NB4 (cell line): ENCODE results near the gene SLC4A1.

Experiments
- MYC ChIP-seq: IDR thresholded peaks from 2 replicates; pipeline ENCODE4 v1.6.1; 2011; ENCODE audit warnings: low read depth, low read length
- POLR2A ChIP-seq: IDR thresholded peaks from 2 replicates; pipeline ENCODE4 v1.6.1; 2011; ENCODE audit warnings: mild to moderate bottlenecking; ENCODE audit not compliant: insufficient read length; ENCODE audit errors: extremely low read depth
- TF ChIP-seq, protein P1 (sequence below): IDR thresholded peaks from one replicate; pipeline ENCODE4 v1.5.1; 2012; ENCODE audit warnings: low read depth, low read length
- TF ChIP-seq, protein P2 (sequence below): IDR thresholded peaks from 2 replicates; pipeline ENCODE4 v1.6.1; 2011; ENCODE audit warnings: low read depth, low read length

DNA sequence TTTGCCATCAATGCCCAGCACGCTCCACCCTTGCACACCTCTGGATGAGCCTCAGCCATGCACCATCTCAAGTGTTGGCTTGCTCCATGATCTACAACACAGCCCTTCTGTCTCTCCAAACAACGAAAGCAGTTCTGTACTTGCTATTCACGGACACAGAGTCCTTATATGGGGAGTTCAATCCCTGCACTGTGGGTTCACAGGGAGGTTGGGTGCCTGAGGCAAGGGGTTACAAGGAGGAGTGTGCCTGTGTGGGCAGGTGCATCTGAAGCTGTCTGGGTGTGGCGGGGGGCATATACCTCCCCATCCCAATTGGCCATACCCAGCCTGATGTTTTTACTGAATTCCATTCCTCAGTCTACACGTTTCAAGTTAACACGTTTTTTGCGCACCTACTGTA, 46.1 kb upstream of the SLC4A1 start:
- TF ChIP-seq POLR2A, result no peak
- TF ChIP-seq, protein P1, sequence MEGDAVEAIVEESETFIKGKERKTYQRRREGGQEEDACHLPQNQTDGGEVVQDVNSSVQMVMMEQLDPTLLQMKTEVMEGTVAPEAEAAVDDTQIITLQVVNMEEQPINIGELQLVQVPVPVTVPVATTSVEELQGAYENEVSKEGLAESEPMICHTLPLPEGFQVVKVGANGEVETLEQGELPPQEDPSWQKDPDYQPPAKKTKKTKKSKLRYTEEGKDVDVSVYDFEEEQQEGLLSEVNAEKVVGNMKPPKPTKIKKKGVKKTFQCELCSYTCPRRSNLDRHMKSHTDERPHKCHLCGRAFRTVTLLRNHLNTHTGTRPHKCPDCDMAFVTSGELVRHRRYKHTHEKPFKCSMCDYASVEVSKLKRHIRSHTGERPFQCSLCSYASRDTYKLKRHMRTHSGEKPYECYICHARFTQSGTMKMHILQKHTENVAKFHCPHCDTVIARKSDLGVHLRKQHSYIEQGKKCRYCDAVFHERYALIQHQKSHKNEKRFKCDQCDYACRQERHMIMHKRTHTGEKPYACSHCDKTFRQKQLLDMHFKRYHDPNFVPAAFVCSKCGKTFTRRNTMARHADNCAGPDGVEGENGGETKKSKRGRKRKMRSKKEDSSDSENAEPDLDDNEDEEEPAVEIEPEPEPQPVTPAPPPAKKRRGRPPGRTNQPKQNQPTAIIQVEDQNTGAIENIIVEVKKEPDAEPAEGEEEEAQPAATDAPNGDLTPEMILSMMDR, result no peak
- TF ChIP-seq, protein P2, sequence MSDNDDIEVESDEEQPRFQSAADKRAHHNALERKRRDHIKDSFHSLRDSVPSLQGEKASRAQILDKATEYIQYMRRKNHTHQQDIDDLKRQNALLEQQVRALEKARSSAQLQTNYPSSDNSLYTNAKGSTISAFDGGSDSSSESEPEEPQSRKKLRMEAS, result no peak
- TF ChIP-seq MYC, result no peak
